Astrocyte of the hippocampus (primary cell): ENCODE results near the gene SLC22A4.

ENCODE experiments used
- DNase-seq: peaks from one replicate; pipeline ENCODE4 v3.0.0; 2011; ENCODE audit warnings: low read depth, low spot score

Gene SLC22A4

DNA sequence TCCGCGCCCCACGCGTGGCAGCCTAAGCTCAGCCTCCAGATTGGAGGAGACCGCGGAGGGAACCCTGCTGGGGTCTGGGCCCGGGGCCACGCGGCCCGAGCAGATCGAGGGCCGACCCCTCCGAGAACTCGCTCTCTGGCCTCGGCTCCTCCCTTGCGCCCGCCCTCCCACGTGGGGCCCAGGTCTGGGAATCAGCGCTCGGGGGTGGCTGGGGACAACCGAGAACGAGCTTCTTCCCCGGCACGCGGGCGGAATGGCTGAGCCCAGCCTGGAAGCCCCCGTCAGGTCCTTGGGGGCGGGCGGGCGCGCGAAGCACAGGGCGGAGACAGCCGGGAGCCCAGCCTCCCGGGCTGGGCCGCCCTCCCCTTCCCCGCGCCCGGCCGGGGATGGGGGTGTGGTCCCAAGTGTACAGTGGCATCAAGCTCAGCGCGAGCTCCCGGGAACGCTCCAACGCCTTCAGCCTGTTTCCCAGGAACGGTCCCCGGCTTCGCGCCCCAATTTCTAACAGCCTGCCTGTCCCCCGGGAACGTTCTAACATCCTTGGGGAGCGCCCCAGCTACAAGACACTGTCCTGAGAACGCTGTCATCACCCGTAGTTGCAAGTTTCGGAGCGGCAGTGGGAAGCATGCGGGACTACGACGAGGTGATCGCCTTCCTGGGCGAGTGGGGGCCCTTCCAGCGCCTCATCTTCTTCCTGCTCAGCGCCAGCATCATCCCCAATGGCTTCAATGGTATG, at the start of gene SLC22A4:
SLC22A4 (plus strand) TSS at position 403 of the 736 bp plus-strand sequence; CDS start at position 626, 223 bp downstream.
- peak; percentile 97 for DNase-seq

DNA sequence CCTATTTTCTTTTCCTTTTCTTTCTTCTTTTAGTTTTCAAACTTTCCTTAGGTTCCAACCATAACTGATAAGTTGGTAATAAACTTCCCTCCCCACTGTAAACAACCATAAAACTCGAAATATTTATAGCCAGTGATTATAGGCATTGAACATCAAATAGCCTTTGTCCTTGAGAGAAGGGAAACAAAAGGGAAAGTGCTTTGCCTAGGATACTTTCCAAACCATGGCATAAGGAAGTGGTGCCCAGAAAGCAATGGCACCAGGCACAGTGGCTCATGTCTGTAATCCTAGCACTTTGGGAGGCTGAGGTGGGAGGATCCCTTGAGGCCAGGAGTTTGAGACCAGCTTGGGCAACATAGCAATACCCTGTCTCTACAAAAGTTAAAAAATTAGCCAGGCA, 48.6 kb upstream of the SLC22A4 start:
- DNase-seq = no peak

DNA sequence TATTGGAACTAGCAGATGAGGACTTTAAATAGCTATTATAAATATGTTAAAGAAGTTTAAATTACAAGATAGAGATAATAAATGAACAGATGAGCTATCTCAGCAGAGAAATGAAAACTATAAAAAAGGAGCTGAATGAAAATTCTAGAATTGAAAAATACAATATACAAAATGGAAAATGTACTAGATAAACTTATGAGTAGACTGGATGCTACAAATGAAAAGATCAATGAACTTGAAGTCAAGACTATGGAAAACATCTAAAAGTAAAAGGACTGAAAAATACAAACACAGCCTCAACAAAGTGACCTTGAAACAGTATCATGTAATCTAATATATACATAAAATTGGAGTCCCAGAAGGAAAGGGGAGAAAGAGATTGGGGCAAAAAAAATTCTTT, 47.4 kb upstream of the SLC22A4 start:
- DNase-seq = no peak

DNA sequence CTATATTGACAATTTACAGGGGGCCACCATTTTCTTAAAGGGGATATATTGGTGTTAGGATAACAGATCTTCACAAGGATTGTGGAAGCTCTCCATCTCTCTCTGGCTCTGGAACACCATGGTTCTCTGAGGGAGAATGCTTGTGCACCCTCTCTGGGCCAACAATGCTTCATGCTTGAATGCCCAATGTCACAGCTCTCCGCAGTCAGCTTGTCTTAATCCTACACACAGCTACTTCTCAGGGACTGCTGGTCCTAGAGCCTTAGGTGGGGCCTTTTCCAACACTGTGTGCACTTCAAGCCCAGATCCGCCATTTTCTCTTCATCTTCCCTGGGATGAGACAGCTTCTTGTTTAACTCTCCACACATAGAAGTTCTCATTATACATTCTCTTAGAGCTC, 43.6 kb upstream of the SLC22A4 start:
- no peak for DNase-seq

DNA sequence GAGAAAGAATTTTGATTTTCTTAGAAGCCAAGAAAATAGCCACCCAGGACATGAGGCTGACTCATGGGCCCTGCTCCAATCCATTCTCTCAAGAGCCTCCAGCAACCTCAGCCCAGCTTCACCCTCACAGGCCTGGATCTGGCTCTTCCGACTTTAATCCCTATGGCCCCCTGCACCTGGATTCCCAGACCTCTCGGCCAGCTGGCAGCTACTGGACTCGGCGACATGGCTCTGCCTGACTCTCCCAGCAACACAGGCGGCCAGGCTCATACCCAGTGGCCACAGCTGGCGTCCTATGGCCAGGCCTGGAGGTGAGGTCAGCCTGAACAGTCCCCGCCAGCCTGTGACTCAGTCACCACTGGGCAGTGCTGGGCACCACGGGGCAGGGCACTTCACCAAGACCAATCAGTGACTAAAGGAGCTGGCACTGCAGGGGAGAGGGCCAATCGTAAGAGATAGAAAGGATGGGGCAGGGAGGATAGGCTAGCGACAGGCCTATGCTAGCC, 42.9 kb upstream of the SLC22A4 start:
- DNase-seq = peak; percentile 70

DNA sequence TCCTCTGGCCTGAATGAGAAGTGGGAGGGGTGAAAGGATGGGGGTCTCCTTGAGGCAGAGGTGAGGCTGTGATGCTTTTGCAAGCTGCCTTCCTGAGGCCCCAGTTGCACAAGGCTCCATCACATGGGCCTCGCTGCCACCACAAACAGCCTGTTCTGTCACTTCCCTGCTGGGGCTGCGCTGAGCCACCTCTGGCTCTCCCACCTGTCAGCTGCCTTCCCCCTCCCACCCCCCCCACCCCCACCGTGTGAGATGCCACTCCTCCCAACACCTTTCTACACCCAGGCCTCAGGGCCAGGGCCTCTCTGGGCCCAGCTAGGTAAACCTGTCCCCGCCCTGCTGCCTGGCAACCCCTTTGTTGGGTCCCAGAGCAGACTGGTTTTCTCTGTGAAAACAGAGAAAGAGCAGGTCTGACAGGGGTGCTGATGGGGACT, 41.2 kb upstream of the SLC22A4 start:
- no peak for DNase-seq

DNA sequence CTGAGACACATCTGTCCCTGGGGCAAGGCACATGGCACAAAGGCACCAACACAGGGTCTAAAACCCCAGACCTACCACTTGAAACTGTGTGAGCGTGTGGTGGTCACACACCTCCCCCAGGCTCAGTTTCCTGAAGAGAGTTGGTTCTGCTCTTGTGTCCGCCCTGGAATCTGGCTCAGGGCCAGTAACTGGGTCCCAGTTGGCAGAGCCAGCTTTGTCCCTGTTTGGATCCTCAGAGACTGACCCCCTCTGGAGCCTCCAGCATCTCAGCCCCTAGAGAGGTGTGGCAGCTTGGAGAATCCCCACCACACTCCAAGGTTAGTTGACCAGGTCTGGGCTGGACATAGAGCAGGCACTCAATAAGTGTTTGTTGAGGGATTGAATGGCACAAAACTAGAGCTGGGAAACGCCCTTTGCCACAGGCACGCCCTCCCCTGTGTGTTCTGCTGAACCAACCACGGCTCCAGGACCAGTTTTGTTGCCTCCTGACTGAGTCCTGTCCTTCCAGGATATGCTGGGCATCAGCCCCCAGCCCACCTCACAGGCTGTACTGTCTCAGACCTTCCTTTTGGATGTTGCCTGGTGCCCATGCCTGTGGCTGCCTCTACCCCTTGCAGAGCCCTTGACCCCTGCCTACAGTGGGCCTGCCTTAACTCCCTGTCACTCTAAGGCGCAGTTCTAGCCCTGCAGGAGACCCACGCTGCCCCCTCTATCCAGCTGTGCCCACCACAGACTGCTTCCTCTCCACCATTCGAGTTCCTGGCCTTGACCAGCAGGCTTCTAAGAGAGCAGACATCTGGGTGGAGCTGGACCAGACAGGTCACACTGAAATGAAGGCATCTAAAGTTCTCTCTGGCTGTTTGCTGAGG, 40.5 kb upstream of the SLC22A4 start:
- DNase-seq = no peak

DNA sequence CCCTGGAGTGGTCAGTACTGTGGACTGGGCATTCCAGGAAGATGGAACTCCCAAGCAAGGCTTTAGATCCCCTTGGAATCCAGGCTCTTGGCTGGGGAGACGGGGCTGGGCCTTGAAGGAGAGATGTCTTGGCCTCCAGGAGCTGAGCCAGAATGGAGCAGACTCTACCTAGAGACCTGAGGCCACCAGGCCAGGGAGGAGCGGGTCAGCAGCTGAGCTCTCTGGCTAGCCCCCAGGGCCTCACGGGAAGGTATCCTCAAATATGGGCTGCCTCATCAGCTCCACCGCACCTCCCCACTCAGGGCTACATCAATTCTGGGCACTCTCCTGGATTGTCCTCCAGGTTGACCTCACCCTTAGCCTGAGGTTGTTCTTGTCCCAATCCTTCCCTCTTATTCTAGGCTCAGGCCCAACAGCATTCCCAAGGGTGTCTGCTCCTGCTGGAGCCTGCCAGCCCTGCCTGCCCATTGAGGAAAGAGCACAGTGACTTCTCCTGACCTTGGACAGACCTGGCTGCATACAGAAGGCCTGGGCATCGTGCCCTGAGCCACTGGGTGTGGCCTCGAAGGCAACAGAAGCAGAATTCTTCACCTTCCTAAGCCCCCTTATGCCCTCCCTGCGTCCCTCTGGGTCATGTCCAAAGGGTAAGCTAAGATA, 39.7 kb upstream of the SLC22A4 start:
- DNase-seq = no peak

DNA sequence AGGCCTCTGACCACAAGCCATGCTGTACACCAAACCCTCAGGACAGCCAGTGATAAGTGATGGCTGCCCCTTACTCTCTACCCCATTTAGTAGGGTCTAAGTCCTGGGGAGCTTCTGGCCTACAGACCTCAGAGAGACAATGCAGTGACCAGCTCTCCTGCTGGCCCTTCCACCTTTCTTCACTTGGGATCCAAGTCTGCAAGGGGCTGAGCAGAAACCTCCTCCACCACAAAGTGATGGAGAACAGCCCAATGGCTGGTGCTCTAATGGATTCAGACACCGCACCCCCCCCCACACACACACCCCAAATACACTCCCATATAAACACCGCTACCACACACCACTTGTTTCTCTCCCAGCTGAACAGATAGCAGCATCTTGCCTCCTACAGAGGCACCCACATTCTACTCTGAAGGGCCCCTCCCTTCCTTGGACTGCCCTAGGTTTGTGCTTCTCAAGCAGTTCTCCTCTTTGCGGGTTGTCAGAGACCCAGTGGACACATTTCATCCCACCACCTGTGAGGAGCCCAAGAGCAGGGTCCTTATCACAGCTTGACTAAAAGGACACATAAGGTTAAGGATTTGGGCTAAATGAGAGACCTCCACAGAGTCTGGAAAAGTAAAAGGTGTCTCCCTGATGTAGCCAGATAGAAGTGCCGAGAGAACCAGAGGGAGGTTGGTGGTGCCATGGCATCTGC, 38.0 kb upstream of the SLC22A4 start:
- DNase-seq = no peak

DNA sequence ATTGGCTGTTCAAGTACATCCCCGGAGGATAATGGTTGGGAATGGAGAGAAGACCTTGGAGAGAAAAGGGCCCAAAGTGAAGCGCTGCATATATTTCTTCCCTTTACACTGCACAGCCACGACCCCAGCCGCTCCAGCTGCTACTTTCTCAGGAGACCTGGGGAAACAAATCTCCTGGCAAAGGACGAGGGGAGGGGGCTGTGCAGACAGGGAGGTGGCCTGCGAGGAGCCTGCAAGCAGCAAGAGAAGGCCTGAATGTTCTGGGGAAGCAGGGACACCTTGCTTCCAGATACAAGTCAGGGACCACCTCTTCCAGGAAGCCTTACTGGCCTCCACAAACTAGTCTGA, 37.4 kb upstream of the SLC22A4 start:
- DNase-seq = no peak

DNA sequence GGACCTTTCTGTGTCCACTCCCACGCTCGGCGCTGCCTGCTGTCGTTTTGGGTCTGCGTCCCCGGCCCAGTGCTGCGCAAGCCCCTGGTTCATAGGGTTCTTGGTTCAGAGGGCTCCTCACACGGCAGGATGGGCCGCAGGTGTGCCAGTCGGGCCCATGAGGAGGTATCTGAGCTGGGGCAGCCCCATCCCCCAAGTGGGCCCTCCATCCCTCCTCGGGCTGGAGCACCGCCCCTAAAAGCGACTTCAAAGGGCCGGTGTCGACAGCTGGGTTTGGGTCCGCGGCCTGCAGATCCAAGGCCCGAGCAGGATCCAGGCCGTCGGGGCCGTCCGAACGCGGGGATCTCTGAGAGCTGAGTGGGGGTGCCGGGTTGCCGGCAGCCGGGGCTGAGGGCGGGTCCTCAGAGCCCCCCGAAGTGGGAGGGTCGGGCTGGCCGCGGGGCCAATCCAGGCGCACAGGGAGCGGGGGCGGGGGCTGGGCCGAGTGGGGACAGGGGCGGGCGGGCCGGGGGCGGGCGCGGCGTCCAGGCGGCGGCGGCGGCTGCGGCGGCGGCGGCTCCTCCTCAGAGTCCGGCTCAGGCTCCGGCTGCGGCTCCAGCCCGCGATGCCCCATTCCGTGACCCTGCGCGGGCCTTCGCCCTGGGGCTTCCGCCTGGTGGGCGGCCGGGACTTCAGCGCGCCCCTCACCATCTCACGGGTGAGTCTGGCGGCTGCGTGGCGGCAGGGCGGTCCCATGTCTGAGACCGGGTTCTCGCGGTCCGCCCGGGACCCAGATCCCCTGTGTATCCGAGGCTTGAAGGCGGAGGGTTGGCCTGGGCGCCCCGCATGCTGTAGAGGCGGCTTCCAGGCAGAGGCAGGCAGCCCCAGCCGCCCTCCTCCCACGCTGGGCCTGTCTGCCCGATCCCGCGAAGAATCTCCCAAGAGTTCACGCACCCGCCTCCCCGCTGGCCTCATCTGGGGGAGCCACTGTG, 36.8 kb upstream of the SLC22A4 start, which contains the start of gene PDLIM4:
PDLIM4 (plus strand) TSS at position 566 of the 971 bp plus-strand sequence; CDS start at position 605, 39 bp downstream.
- peak; percentile 86 for DNase-seq

DNA sequence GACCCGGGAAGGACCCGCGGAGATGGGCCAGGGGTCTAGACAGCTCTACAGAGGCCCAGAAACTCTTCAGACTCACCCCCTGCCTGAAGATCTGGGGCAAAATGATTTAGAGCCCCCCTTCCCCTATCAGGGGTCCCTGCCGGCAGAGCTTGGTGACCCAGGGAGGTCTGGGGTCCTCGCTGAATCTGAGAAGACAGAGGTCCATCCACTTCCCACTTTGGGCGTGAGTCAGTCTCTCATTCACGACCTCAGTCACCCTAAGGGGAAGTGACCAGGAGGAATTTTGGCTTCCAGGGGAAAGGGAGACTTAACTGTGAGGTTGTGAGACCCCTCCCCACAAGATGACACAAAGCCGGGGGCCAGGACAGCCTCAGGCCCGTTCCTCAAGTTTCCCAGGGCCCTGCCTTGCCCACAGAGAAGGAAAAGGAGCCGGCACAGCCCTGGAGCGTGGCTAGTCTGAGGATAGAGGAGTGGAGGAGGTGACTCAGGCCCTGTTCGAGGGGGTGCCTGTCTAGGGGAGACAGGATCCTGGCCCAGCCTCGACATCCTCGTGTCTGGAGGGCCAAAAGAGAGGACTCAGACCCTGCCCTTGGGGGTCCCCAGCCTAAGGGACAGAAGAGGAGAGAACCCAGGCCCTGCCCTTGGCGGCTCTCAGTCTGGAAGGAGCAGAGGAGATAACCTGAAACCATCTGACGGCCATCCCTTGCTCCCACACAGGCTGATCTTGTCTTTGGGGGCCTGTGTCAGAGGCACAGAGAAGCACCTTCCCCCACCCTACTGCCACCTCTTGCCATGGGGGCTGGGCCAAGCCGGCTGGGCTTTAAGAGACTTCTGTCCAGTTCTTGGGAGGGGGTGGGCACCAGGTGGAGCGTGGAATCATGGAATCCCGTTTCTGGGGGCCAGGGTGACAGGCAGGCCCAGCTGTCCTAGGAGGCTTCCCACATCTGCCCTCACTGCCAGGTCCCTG, 35.8 kb upstream of the SLC22A4 start:
- peak; percentile 74 for DNase-seq

DNA sequence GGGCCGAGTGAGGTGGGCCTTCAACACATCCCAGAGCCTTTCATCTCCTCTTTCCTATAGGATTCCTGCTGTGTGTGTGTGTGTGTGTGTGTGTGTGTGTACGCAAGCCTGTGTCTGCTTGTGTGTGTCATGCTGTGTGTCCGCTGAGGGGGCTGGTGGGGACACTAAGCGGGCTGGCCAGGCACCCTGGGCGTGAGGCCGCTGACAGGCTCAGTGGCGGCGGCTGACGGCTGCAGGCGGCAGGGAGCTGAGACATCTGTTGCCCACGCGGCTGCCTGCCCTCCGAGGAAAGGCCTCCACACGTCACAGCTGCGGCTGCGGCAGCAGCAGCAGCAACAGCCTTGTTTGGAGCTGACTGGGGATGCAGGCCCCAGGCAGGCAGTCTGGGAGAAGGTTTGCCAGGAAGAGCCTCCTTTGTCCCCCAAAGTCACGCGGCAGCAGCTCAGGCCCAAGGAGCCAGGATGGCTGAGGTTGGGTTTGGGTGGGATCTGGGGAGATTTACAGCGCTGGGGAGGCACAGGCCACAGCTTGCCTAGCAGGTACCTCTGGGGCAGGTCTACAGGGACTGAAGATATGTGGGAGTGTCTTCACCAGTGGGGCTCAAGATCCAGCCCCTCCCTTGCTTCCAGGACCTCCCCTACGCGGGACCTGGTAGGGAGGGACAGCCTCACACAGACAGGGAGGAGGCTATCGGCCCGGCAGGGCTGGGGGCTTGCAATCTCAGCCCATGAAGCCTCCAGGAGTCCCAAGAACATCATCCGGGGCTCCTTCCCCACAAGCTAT, 34.9 kb upstream of the SLC22A4 start:
- peak; percentile 91 for DNase-seq

DNA sequence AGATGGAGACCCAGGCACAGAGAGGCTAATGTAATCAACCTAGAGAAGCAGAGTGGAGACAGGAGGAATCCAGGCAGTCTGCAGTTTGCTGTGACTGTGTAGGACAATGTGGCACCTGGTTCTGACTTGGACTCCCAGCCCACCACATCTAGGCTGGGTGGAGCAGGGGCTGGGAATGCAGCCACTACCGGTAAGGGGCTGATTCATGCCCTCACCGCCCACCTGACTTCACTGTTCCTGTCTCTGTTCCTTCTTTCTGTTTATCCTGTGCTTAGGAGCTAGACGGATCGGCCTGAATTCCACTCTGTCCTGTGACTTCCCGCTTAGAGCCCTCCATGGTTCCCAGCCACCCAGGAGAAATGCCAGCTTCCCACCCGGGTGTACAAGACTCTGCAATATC, 34.1 kb upstream of the SLC22A4 start:
- peak; percentile 73 for DNase-seq

DNA sequence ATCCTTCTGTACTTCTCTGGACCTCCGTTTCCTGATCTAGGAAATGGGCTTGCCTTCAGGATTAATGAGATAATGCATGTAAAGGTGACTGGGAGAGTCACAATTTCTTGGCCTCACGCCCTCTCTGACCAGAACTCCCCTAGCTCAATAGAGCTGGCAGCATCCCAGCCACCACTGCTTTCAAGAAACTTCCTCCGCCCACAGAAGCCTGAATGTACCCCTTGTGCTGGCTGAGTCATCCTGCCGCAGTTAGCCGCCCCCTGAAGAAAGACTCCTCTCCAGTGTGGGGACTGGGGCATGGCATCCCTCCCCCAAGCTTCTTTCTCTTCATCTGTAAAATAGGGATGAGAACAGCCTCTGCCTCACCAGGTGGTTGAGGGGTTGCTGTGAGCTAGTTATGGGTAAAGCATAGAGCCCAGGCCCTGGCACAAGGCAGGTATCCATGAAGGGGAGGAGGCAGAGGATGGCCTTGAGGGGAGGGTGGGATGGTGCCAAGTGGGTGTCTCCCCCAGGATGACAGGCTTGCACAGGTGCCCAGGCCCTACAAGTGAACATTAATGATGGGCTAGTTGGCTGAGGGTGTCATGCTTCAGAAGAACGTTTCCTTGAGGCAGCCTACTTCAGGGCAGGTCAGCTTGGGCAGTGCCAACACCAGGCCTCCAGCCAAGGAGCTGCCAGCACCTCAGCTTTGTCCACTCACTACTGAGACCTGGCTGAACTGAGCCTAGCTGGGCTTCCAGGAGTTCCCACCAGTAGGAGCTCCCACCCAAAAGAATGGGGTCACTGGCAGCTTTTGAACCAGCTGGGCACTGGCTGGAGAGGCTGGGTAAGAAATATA, 33.3 kb upstream of the SLC22A4 start:
- peak; percentile 98 for DNase-seq

DNA sequence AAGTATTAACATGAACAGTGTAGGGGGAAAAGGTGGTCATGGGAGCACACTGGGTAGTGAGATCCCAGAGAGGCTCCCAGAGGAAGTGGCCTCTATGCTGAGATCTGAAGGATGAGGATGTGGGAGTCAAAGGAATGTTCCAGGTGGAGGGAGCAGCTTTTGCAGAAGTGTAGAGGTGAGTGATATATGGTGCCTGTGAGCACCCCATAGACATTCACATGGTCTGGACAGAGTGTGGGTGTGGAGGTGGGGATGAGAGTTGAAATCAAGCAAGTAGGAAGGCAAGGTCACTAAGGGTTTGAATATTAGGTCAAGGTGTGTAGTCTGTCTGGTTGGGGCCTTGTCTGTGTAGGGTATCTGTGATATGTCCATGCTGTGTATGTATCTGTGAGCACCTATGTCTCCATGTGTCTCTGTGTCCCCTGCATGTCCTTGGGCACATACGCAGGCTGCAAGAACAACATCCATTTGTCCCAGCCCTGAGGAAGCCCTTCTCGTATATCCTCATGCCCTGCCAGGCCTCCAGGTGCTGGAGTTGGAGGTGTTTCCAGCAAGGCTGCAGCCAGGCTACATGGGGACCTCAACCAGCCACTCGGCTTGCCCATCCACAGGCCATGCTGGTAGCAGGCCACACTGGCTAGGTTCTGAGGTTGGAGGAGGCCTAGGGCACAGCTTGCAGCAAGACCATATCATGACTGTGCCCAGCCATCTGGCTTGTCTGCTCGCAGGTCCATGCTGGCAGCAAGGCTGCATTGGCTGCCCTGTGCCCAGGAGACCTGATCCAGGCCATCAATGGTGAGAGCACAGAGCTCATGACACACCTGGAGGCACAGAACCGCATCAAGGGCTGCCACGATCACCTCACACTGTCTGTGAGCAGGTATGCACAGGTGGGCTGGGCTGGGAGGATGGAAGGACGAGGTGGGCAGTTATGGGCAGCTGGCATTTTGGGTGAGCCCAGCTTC, 32.0 kb upstream of the SLC22A4 start:
- no peak for DNase-seq
